Endodermal cell (in vitro differentiated cells): Measurements from ENCODE around the gene AGBL2. TPM values are rescaled to one million over a fixed set of nuclear protein-coding genes. Genes with fewer than 3 reads are reported as not detected.

ENCODE experiments used
- DNase-seq: peaks from one replicate; pipeline ENCODE4 v3.0.0-alpha.2; 2017
- H3K27ac ChIP-seq: 2 replicates; pipeline ENCODE4 v1.5.1; 2013; ENCODE audit warnings: mild to moderate bottlenecking, low read depth, low read length, moderate library complexity
- H3K27me3 ChIP-seq: 2 replicates; pipeline ENCODE4 v1.6.1; 2013; ENCODE audit warnings: mild to moderate bottlenecking, low read length, moderate library complexity; ENCODE audit not compliant: insufficient read depth, control insufficient read depth, poor library complexity, severe bottlenecking
- H3K36me3 ChIP-seq: 2 replicates; pipeline ENCODE4 v1.7.0; 2013; ENCODE audit warnings: mild to moderate bottlenecking, low read length, moderate library complexity; ENCODE audit not compliant: control insufficient read depth, insufficient read depth
- H3K4me1 ChIP-seq: one replicate; pipeline ENCODE4 v1.7.0; 2013; ENCODE audit warnings: low read length; ENCODE audit not compliant: control insufficient read depth, insufficient read depth
- H3K4me3 ChIP-seq: 2 replicates; pipeline ENCODE4 v1.5.1; 2013; ENCODE audit warnings: mild to moderate bottlenecking, low read length, moderate library complexity
- H3K9ac ChIP-seq: 2 replicates; pipeline ENCODE4 v1.6.1; 2013; ENCODE audit warnings: mild to moderate bottlenecking, low read length, moderate library complexity; ENCODE audit not compliant: poor library complexity, severe bottlenecking; ENCODE audit errors: extremely low read depth
- H3K9me3 ChIP-seq: 2 replicates; pipeline ENCODE4 v1.6.1; 2013; ENCODE audit warnings: mild to moderate bottlenecking, low read length, moderate library complexity; ENCODE audit not compliant: control insufficient read depth
- H3K27ac Mint-ChIP-seq: 2 replicates; pipeline ENCODE4 v1.8.0; 2020; ENCODE audit warnings: mixed read lengths
- H3K27me3 Mint-ChIP-seq: 2 replicates; pipeline ENCODE4 v1.8.0; 2021; ENCODE audit warnings: mild to moderate bottlenecking, mixed read lengths; ENCODE audit not compliant: insufficient read depth
- H3K36me3 Mint-ChIP-seq: 2 replicates; pipeline ENCODE4 v1.8.0; 2020; ENCODE audit warnings: low read depth, mixed read lengths
- H3K4me1 Mint-ChIP-seq: 2 replicates; pipeline ENCODE4 v1.8.0; 2020; ENCODE audit warnings: mixed read lengths
- H3K4me3 Mint-ChIP-seq: 2 replicates; pipeline ENCODE4 v1.8.0; 2020; ENCODE audit warnings: mild to moderate bottlenecking, moderate library complexity, mixed read lengths
- H3K9me3 Mint-ChIP-seq: 2 replicates; pipeline ENCODE4 v1.8.0; 2020; ENCODE audit warnings: mild to moderate bottlenecking, mixed read lengths
- CTCF ChIP-seq: fragments of 200-600 bp; sonication (generic); conservative IDR thresholded peaks from 2 replicates; pipeline ENCODE4 v1.5.0; 2021; ENCODE audit warnings: antibody characterized with exemption, mild to moderate bottlenecking
- WGBS, 2 experiments: methylation state at CpG; one replicate each; pipeline versions ENCODE4 v1.1.5 to v1.1.7; 2013; ENCODE audit warnings: missing lambda C conversion rate in 2 of 2, mixed read lengths in 1 of 2; ENCODE audit not compliant: insufficient coverage in 1 of 2, insufficient read length in 1 of 2; 5-methylcytosine and 5-hydroxymethylcytosine counted together
- total RNA-seq, 2 donors: library from RNA; stranded (reverse); fragmentation: NEBNext Ultra II Directional in 1 of 2; extraction: Animal tissue kit (Norgen Biotek cat#: 25700) in 1 of 2; gene quantifications; 2 replicates in 1 of 2; 3 replicates in 1 of 2; pipeline ENCODE4 v1.2.1, GENCODE V29; 2021

AGBL2 gene
- total RNA-seq, 2 donors from 2014 or later, result 5.0 to 8.7 TPM

- H3K27ac Mint-ChIP-seq, result no peak overlapping the region
Observed at GRCh38 chr11:47691979-47692378, 23.2 kb downstream of the AGBL2 start.

GRCh38 chr11:47689480-47689879 lies 25.7 kb downstream of the AGBL2 start:
- DNase-seq, result no peak
- Histone ChIP-seq H3K27me3 (no peaks in the 10 kb centered on the region), H3K9ac (no peak overlapping the region), H3K9me3 (no peaks in the 10 kb centered on the region), H3K4me3 (no peak overlapping the region), H3K27ac (no peak overlapping the region), H3K36me3 (no peaks in the 10 kb centered on the region), H3K4me1 (no peaks in the 10 kb centered on the region)
- WGBS, 2 experiments, result 90 to 93% methylated on average over 3 to 5 of the region's 5 CpGs
- no peaks in the 10 kb centered on the region for H3K27me3 Mint-ChIP-seq
- H3K4me3 Mint-ChIP-seq, result no peak overlapping the region
- H3K4me1 Mint-ChIP-seq, result no peaks in the 10 kb centered on the region
- no peaks in the 10 kb centered on the region for H3K36me3 Mint-ChIP-seq
- H3K27ac Mint-ChIP-seq, result no peak overlapping the region
- no peak for TF ChIP-seq CTCF
- H3K9me3 Mint-ChIP-seq, result no peaks in the 10 kb centered on the region

More at GRCh38 chr11:47691979-47692378, 23.2 kb downstream of the AGBL2 start:
- Histone ChIP-seq H3K9me3 (no peaks in the 10 kb centered on the region), H3K27ac (no peak overlapping the region), H3K9ac (no peak overlapping the region), H3K4me1 (no peaks in the 10 kb centered on the region), H3K27me3 (no peaks in the 10 kb centered on the region), H3K4me3 (no peak overlapping the region), H3K36me3 (no peaks in the 10 kb centered on the region)
- H3K4me3 Mint-ChIP-seq, result no peak overlapping the region
- H3K9me3 Mint-ChIP-seq, result no peaks in the 10 kb centered on the region
- no peaks in the 10 kb centered on the region for H3K4me1 Mint-ChIP-seq
- peak; percentile 2 for DNase-seq
- no peaks in the 10 kb centered on the region for H3K36me3 Mint-ChIP-seq
- 86 to 89% methylated on average over 2 of the region's 2 CpGs for WGBS, 2 experiments
- H3K27me3 Mint-ChIP-seq, result no peaks in the 10 kb centered on the region
- TF ChIP-seq CTCF, result no peak

DNA sequence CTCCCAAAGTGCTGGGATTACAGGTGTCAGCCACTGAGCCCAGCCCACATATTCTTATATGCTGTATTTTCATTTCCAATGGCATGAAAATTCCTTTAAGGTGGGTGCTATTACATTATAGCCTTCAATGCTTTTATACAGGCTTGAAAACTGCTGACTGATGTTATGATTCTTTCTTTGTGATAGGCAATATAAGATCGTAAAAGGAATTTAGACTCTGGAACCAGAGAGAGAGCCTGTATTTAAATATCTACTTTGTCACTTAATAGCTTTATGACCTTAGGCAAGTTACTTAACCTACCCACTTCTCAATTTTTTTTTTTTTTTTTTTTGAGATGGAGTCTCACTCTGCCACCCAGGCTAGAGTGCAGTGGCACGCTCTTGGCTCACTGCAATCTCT lies 26.2 kb downstream of the AGBL2 start:
- H3K27me3 Mint-ChIP-seq, result no peaks in the 10 kb centered on the region
- H3K4me3 Mint-ChIP-seq, result no peak overlapping the region
- 96 to 100% methylated on average over 1 to 2 of the region's 2 CpGs for WGBS, 2 experiments
- H3K4me1 ChIP-seq, result no peaks in the 10 kb centered on the region
- H3K27me3 ChIP-seq, result no peaks in the 10 kb centered on the region
- H3K4me1 Mint-ChIP-seq, result no peaks in the 10 kb centered on the region
- no peak overlapping the region for H3K9ac ChIP-seq
- no peak overlapping the region for H3K27ac ChIP-seq
- H3K9me3 Mint-ChIP-seq, result no peaks in the 10 kb centered on the region
- TF ChIP-seq CTCF, result no peak
- no peaks in the 10 kb centered on the region for H3K9me3 ChIP-seq
- H3K27ac Mint-ChIP-seq, result no peak overlapping the region
- no peaks in the 10 kb centered on the region for H3K36me3 ChIP-seq
- no peaks in the 10 kb centered on the region for H3K36me3 Mint-ChIP-seq
- no peak for DNase-seq
- no peak overlapping the region for H3K4me3 ChIP-seq
